OCI-LY7 (cell line): Measurements from ENCODE around the gene LRRC8D. TPM values are rescaled to one million over a fixed set of nuclear protein-coding genes. Genes with fewer than 3 reads are reported as not detected.

Experiments
- BruUV-seq: library from RNA; stranded (reverse); fragments of 400-500 nt; replicated peaks from 2 replicates; lab custom pipeline; 2021; lab: Mats Ljungman, UMichigan
- CTCF ChIA-PET: fragments of 300-600 bp; sonication (Branson Sonifier 250); formaldehyde crosslinking; loops from one replicate; lab custom pipeline; 2022; ENCODE audit warnings: antibody characterized with exemption; ENCODE audit not compliant: unreplicated experiment; lab: Charles Lee
- POLR2A ChIA-PET: fragments of 300-600 bp; sonication (Branson Sonifier 250); formaldehyde crosslinking; loops from one replicate; lab custom pipeline; 2022; ENCODE audit warnings: antibody characterized with exemption; lab: Charles Lee
- DNase-seq: peaks from one replicate; pipeline ENCODE4 v3.0.0-alpha.2; 2015; ENCODE audit warnings: low spot score
- H2AFZ ChIP-seq: fragments of 200-600 bp; sonication (generic), shearing (Covaris generic); 2 replicates; pipeline ENCODE4 v1.6.1; 2014; ENCODE audit warnings: mild to moderate bottlenecking, antibody characterized with exemption, low read length, moderate library complexity
- H3K27ac ChIP-seq: fragments of 200-600 bp; sonication (generic); 2 replicates; pipeline ENCODE4 v1.5.1; 2014; ENCODE audit warnings: mixed run types, low read depth, mild to moderate bottlenecking, moderate library complexity, low read length, inconsistent platforms; ENCODE audit not compliant: poor library complexity, severe bottlenecking
- H3K36me3 ChIP-seq: fragments of 200-600 bp; sonication (generic); 2 replicates; pipeline ENCODE4 v1.6.1; 2014; ENCODE audit warnings: mild to moderate bottlenecking, antibody characterized with exemption, low read length, moderate library complexity, mixed read lengths; ENCODE audit not compliant: insufficient read depth
- H3K4me1 ChIP-seq: fragments of 200-600 bp; sonication (generic); 2 replicates; pipeline ENCODE4 v1.5.1; 2014; ENCODE audit warnings: mild to moderate bottlenecking, low read length; ENCODE audit not compliant: insufficient read depth, poor library complexity, severe bottlenecking
- H3K4me2 ChIP-seq: fragments of 200-600 bp; sonication (generic); 2 replicates; pipeline ENCODE4 v1.6.1; 2014; ENCODE audit warnings: mild to moderate bottlenecking, low read length
- H3K4me3 ChIP-seq: fragments of 200-600 bp; sonication (generic); 2 replicates; pipeline ENCODE4 v1.5.1; 2014; ENCODE audit warnings: mild to moderate bottlenecking, low read depth, low read length; ENCODE audit not compliant: poor library complexity, severe bottlenecking
- H3K79me2 ChIP-seq: fragments of 200-600 bp; sonication (generic); 2 replicates; pipeline ENCODE4 v1.6.1; 2016; ENCODE audit warnings: low read depth, mild to moderate bottlenecking, low read length, moderate library complexity, mixed read lengths; ENCODE audit not compliant: insufficient read depth
- H3K9me2 ChIP-seq: fragments of 200-600 bp; sonication (generic); 2 replicates; pipeline ENCODE4 v1.6.1; 2016; ENCODE audit warnings: mild to moderate bottlenecking, low read length, mixed read lengths; ENCODE audit not compliant: insufficient read depth
- H3K9me3 ChIP-seq: fragments of 200-600 bp; sonication (generic); 2 replicates; pipeline ENCODE4 v1.6.1; 2014; ENCODE audit warnings: mild to moderate bottlenecking, mixed run types, low read length, mixed read lengths
- H4K20me1 ChIP-seq: fragments of 200-600 bp; sonication (generic); 2 replicates; pipeline ENCODE4 v1.6.1; 2014; ENCODE audit warnings: mild to moderate bottlenecking, antibody characterized with exemption, low read length, moderate library complexity, mixed read lengths; ENCODE audit not compliant: insufficient read depth
- EZH2phosphoT487 ChIP-seq: fragments of 200-600 bp; sonication (generic); IDR thresholded peaks from 2 replicates; pipeline ENCODE4 v1.6.1; 2018; ENCODE audit warnings: low read depth, borderline replicate concordance, mild to moderate bottlenecking, mixed run types, antibody characterized with exemption, low read length, moderate library complexity, mixed read lengths
- intact Hi-C: fragments of 100-400 bp; cut with micrococcal nuclease; formaldehyde crosslinking; loops from one replicate; pipeline ENCODE4 v1.10.0; 2022; ENCODE audit not compliant: unreplicated experiment
- total RNA-seq, 2 experiments: library from RNA; depleted of rRNA in 1 of 2; stranded (reverse); fragments of >200 nt in 1 of 2; shearing (Covaris generic) in 1 of 2; gene quantifications; 2 replicates each; pipeline ENCODE4 v1.2.3, GENCODE V29; 2014 to 2022
- TF ChIP-seq, protein P1 (sequence below): fragments of 200-600 bp; sonication (generic); conservative IDR thresholded peaks from 2 replicates; pipeline ENCODE4 v1.5.1; 2014; ENCODE audit warnings: mild to moderate bottlenecking, antibody characterized with exemption, low read length, moderate library complexity, mixed read lengths

The LRRC8D gene
- total RNA-seq, 2 experiments from 2014 or later = 23.8 to 37.1 TPM

DNA sequence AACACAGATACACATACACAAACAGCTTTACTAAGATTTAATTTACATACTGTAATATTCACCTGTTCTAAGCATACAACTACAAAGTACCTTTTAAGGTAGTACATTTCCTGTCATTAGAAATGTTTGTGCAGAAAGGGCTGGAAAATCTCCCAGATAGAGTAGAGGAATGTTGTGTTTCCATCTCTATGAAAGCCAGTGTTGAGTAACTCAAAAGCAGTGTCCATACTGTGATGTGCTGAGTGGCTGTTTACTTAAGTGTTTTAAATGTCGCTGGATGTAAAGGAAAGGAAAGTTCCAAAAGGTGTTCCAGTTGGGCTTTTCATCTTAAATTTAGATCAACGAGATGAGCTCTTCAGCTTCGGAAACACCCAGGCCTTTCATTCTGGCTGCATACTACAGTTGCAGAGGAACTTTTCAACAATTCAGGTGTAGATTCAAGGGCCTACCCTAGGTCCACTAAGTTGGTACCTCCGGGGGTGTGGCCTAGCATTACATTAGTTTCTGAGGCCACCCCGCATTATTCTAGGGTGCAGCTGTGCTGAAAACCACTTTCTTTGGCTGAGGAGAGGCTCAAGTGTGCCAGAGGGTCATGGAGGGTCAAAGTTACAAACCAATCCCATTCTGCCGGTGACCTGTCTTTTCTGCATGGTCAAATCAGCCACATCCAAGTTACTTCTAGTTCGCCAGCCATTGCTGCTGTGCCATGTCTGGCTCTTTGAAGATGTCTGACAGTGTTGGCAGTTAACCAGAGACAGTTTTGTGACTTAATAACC lies 78.1 kb downstream of the LRRC8D start:
- Histone ChIP-seq H3K4me1 (peaks cover 2% of the 10 kb centered on the region), H3K27ac (no peak overlapping the region), H3K4me2 (no peak overlapping the region), H3K4me3 (no peak overlapping the region), H3K36me3 (peaks cover 8% of the 10 kb centered on the region; the same call in 1 of the 2 replicates), H3K9me3 (no peaks in the 10 kb centered on the region), H2AFZ (no peak overlapping the region), H3K79me2 (no peaks in the 10 kb centered on the region; the same call in 1 of the 2 replicates), H4K20me1 (0 out of 2 replicates have a peak, but pooled peaks cover 2% of the 10 kb centered on the region), H3K9me2 (no peaks in the 10 kb centered on the region)
- DNase-seq = no peak
- POLR2A ChIA-PET = interaction anchor here (1.1 to 2.1 kb wide), 2 partner anchors 21 to 30 kb away, joined by 4 to 10 read pairs; no protein-coding TSS in a partner anchor
- BruUV-seq = no TSS peak
- CTCF ChIA-PET = no interaction called here
- intact Hi-C loops = loop anchor here (2.0 kb wide), 1 partner anchor 20 kb away; no protein-coding TSS in a partner anchor
- TF ChIP-seq, protein P1, sequence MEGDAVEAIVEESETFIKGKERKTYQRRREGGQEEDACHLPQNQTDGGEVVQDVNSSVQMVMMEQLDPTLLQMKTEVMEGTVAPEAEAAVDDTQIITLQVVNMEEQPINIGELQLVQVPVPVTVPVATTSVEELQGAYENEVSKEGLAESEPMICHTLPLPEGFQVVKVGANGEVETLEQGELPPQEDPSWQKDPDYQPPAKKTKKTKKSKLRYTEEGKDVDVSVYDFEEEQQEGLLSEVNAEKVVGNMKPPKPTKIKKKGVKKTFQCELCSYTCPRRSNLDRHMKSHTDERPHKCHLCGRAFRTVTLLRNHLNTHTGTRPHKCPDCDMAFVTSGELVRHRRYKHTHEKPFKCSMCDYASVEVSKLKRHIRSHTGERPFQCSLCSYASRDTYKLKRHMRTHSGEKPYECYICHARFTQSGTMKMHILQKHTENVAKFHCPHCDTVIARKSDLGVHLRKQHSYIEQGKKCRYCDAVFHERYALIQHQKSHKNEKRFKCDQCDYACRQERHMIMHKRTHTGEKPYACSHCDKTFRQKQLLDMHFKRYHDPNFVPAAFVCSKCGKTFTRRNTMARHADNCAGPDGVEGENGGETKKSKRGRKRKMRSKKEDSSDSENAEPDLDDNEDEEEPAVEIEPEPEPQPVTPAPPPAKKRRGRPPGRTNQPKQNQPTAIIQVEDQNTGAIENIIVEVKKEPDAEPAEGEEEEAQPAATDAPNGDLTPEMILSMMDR = no peak
- no peak for TF ChIP-seq EZH2phosphoT487

DNA sequence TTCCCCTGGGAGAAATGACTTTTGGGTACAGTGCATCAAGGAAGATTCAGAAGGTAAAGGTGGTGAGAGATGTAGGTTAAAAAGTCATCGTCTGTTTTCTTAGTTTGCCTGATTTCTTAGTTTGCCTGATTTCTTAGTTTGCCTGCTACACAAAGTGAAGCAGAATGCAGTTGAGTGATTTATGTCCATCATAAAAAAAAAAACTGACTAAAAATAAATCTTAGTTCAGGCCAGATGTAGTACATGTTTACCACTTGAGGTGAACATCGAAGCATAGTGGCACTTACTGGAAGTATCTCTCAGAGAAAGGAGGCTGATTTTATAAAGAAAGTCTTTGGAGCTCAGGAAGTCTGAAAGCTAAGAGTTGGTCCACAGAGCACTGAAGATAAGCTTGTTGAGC lies 79.5 kb downstream of the LRRC8D start:
- Histone ChIP-seq H3K9me3 (no peaks in the 10 kb centered on the region), H3K4me2 (no peak overlapping the region), H3K36me3 (peaks cover 8% of the 10 kb centered on the region; the same call in 1 of the 2 replicates), H4K20me1 (no peaks in the 10 kb centered on the region; the same call in 1 of the 2 replicates), H3K9me2 (no peaks in the 10 kb centered on the region), H3K27ac (no peak overlapping the region), H2AFZ (no peak overlapping the region), H3K4me3 (no peak overlapping the region), H3K4me1 (peaks cover 8% of the 10 kb centered on the region), H3K79me2 (no peaks in the 10 kb centered on the region; the same call in 1 of the 2 replicates)
- no TSS peak for BruUV-seq
- TF ChIP-seq, protein P1 = no peak
- TF ChIP-seq EZH2phosphoT487 = no peak
- intact Hi-C loops = no loop called here
- ChIA-PET CTCF (no interaction called here), POLR2A (interaction anchor here (0.5 to 2.1 kb wide), 3 partner anchors 14 to 241 kb away, joined by 4 to 10 read pairs (median 6); no protein-coding TSS in a partner anchor)
- DNase-seq = no peak
